HCT116 (cell line): ENCODE measurements around the gene GAPT.

Source experiments
- EGR1 ChIP-seq: IDR thresholded peaks from 2 replicates; pipeline ENCODE4 v1.6.1; 2012; ENCODE audit warnings: low read depth
- EZH2phosphoT487 ChIP-seq: fragments of 200-600 bp; IDR thresholded peaks from 2 replicates; pipeline ENCODE4 v1.6.1; 2018; ENCODE audit warnings: antibody characterized with exemption, borderline replicate concordance
- POLR2A ChIP-seq: IDR thresholded peaks from 2 replicates; pipeline ENCODE4 v1.7.0; 2011; ENCODE audit warnings: borderline replicate concordance; ENCODE audit not compliant: insufficient read depth, insufficient read length; ENCODE audit errors: extremely low read depth
- ZNF274 ChIP-seq: fragments of 200-500 bp; sonication (Bioruptor generic); IDR thresholded peaks from 2 replicates; pipeline ENCODE4 v1.6.1; 2014; ENCODE audit warnings: mild to moderate bottlenecking, low read depth, low read length, inconsistent platforms
- TF ChIP-seq, protein P1 (sequence below), 3 experiments: fragments of 200-600 bp in 1 of 3; sonication (generic) in 1 of 3; IDR thresholded peaks in 2 of 3; conservative IDR thresholded peaks in 1 of 3; 2 replicates each; pipeline ENCODE4 v1.5.1; 2012 to 2017; ENCODE audit warnings: low read depth in 2 of 3, low read length in 2 of 3, antibody characterized with exemption in 1 of 3, borderline replicate concordance in 1 of 3, control low read depth in 1 of 3, mild to moderate bottlenecking in 1 of 3, mixed read lengths in 1 of 3, mixed run types in 1 of 3, moderate library complexity in 1 of 3; ENCODE audit not compliant: insufficient read depth in 1 of 3
- TF ChIP-seq, protein P2 (sequence below): IDR thresholded peaks from 2 replicates; pipeline ENCODE4 v1.6.1; 2012

DNA sequence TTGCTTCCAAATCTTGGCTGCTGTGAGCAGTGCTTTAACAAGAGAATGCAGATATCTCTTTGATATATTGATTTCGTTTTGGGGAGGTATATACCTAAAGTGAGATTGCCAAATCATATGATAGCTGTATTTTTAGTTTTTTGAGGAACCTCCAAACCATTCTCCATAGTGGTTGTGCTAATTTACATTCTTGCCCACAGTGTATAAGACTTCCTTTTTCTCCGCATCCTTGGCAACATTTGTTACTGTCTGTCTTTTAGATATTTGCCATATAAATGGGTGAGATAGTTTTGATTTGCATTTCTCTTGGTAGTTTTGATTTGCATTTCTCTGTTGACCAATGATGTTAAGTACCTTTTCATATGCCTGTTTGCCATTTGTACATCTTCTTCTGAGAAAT lies 21.3 kb upstream of the GAPT start:
- TF ChIP-seq EZH2phosphoT487 (no peak), EGR1 (no peak), ZNF274 (no peak), POLR2A (no peak)
- TF ChIP-seq, protein P1, sequence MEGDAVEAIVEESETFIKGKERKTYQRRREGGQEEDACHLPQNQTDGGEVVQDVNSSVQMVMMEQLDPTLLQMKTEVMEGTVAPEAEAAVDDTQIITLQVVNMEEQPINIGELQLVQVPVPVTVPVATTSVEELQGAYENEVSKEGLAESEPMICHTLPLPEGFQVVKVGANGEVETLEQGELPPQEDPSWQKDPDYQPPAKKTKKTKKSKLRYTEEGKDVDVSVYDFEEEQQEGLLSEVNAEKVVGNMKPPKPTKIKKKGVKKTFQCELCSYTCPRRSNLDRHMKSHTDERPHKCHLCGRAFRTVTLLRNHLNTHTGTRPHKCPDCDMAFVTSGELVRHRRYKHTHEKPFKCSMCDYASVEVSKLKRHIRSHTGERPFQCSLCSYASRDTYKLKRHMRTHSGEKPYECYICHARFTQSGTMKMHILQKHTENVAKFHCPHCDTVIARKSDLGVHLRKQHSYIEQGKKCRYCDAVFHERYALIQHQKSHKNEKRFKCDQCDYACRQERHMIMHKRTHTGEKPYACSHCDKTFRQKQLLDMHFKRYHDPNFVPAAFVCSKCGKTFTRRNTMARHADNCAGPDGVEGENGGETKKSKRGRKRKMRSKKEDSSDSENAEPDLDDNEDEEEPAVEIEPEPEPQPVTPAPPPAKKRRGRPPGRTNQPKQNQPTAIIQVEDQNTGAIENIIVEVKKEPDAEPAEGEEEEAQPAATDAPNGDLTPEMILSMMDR (IDR thresholded peaks at IDR 0.05 in 2 of 3, conservative IDR thresholded peaks at IDR 0.05 in 1 of 3; ENCODE audit: borderline replicate concordance in 1 of 3, insufficient read depth in 1 of 3, low read depth in 2 of 3, low read length in 2 of 3): no peak
- TF ChIP-seq, protein P2, sequence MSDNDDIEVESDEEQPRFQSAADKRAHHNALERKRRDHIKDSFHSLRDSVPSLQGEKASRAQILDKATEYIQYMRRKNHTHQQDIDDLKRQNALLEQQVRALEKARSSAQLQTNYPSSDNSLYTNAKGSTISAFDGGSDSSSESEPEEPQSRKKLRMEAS: no peak
